GM21381 (cell line): ENCODE data around the gene HELB.

Experiments
- ATAC-seq: cut with Tn5 transposase; IDR thresholded peaks from one replicate; pipeline ENCODE4 v1.9.1; 2021; ENCODE audit warnings: mild to moderate bottlenecking, moderate library complexity; ENCODE audit not compliant: unreplicated experiment

The HELB gene

DNA sequence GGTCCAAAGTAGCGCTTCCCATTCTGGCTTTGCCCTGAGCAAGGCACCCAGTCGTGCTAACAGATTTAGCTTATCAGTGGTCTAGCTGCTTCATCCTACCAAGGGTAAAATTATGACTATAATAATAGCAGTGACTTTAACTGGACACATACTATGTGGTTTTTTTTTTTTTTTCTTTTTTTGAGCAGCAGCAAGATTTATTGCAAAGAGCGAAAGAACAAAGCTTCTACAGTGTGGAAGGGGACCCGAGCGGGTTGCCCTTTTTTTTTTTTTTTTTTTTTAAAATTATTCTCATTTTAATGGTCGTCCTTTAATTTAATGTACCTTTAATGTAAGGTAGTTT is 505 bp downstream of the HELB start:
- ATAC-seq, result no peak

DNA sequence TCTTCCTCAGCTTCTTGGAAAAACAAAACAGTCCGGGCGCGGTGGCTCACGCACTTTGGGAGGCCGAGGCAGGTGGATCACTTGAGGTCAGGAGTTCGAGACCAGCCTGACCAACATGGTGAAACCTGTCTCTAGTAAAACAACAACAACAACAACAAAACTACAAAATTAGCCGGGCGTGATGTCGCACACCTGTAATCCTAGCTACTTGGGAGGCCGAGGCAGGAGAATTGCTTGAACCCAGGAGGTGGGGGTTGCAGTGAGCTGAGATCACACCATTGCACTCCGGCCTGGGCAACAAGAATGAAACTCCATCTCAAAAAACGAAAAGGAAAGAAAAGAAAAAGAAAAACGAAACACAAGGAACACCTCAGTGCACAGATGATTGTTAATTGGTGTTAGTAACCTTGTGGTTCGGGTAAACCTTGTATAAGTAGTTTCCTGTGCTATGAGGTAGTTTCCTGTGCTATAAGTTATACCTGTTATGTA is 1.1 kb downstream of the HELB start:
- ATAC-seq, result peak; percentile 50

DNA sequence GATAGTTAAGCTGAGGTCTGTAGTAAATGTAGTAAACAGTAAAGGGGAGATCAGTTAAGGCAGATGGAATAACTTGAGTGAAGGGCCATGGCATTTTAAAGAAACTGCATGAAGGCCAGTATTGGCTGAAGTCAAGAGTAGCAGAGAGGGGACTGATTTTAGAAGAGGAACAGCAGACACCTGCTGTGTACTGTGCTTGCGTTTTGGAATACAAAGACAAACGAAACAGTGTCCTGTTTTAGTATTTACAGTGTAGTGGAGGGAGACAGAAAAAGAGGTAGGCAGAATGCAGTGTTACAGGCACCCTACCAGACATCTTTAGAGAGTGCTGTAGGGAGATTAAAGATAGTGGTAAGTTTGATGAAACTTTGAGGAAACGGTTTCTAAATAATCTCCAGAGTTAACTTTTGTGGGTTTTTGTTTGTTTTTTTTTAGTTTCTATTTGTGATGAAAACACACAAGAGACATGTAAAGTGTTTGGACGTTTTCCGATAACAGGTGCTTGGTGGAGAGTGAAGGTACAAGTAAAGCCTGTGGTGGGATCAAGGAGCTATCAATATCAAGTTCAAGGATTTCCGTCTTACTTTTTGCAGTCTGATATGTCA is 2.1 kb downstream of the HELB start:
- ATAC-seq, result no peak

DNA sequence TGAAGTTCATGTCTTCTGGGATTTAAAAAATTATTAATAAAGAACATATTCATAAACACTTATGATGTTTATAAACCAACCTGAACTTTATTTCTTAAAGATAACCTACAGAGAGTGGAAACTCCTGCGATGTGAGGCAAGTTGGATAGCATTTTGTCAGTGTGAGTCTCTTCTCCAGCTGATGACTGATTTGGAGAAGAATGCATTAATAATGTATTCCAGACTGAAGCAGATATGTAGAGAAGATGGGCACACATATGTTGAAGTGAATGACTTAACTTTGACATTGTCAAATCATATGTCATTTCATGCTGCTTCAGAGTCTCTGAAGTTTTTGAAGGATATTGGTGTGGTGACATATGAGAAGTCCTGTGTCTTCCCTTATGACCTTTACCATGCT is 7.3 kb downstream of the HELB start:
- ATAC-seq, result no peak

DNA sequence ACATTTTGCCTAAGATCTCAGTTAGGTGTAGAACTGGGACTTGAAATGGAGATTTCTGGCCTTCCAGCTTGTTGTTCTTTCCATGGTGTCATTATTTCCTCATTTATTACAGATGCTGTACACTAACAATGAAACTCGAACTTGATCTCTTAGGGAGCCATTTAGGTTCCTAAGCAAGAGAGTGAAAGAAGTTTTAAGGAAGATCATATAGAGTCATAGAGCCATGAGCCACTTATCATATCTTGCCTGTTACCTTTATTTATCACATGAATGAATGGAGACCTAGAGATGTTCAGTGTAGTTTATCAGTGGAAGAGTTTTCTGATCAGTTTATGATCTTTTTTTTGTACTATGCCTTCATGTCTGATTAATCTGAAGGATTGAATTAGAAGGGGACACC is 9.9 kb downstream of the HELB start:
- ATAC-seq, result no peak

DNA sequence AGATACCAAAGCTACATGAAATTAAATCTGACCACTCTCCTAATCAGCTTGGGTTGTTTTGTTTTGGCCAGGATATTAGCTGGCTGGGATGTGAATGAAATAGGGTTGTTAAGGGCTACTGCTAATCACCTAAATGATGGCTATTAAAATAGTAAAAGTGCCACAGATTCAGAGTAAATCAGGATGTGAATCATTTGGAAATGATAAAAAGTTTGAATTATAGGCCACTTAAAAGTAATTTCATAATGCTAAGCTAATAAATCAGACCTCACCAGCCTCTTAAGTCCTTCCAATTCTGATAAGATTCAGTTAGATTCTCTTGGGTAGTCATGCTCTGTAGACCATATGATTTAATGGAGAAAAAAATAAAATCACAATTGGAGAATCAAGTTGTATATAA is 12.0 kb downstream of the HELB start:
- ATAC-seq, result no peak

DNA sequence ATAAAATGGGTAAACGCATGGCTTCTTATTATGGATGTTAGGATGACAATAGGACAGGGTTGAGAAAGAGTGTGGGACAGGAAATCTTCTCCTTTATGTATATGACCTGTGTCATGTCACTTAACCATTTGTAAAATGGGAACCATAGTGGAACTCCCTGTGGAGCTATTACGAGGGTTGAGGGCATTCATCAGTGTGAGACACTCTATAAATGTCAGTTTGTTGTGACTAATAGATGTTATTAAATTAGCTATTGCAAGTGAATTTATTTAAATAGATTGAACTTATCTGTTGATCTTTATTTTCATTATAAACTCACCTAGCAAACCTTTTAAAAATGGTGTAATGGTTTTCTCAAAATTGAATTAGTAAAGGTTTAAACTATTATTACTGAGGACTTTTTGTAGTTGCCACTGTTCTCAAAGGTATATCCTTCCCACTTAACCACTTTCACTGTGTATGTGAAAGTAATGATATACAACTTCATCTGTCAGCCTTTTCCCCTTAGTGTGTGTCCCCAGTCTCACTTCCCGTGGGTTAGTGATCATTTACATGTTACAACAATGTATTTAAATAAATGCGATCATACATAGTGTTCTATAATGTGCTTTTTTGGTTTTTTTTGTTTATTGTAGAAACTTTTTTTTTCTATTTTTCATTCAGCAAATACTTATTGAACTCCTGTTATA is 17.1 kb downstream of the HELB start:
- no peak for ATAC-seq

DNA sequence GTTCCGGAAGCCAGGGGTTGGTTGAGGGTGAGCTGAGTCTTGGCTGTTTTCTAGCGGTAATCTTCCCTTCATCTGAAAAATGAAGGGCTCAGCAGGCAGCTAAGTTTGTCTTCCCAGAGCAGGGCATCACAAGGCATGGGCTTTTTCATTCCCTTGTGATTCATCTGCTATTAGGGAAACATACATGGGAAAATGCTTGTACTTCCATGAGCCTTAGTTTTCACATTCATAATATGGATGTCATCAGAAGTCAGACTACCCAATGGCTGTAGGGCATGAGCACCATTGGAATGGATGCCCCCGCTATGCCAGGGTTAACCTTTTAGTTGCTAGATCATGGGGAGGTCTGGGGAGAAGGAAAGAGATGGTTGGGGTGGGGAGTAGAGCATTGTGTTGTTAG is 18.7 kb downstream of the HELB start:
- ATAC-seq, result no peak

DNA sequence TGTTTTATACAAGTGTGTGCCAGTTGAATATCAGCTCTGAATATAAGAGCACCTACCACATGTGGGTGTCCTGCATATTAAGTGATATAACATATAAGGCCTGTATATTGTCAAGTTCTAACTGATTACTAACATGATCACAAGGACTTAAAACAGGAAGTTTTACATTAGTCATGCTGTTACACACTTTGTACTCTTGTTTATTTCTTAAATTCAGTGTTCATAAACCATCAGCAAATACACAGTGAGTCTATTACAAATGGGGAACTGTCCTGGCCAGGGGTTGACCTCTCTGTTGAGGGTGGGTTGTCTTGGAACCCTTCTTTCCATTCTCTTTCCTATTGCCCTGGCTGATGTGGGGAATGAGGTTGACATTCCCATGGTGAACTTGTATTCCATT is 19.1 kb downstream of the HELB start:
- no peak for ATAC-seq

DNA sequence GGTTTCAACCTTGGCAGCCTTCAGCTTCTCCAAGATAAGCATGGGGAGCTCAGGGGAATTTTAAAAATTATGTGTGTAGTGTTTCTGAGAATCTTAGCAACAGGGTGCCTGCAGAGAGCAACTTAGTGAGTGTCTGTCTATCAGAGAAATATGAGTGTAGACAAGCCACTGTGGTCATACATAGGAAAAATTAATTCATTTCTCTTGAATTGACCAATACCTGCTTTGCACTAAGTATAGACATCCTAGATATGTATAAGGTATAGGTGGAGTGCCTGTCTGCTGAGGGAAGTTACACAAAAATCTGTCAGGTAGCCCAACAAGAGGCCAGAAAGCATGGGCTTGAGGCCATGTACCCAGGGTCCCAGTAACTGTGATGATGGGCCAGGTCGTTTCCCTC is 20.7 kb downstream of the HELB start:
- no peak for ATAC-seq

DNA sequence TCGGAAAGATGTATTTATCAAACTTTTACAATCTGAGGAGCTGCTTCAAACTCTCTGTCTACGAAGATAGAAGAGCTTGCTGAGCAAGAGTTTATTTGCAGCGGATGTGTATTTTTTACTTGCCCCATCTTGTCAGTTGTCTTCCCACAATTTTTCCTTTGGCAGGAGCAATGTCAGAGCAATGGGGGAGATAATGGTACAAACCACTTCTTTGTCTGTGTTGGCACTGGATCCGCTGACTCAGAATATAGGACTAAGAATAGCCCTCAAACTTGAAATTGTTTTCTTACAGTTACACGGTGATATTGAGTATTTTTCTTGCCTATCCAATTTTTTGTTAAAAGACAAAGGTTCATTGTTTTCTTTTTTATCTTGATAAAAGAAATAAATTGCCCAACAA is 27.6 kb downstream of the HELB start:
- no peak for ATAC-seq

DNA sequence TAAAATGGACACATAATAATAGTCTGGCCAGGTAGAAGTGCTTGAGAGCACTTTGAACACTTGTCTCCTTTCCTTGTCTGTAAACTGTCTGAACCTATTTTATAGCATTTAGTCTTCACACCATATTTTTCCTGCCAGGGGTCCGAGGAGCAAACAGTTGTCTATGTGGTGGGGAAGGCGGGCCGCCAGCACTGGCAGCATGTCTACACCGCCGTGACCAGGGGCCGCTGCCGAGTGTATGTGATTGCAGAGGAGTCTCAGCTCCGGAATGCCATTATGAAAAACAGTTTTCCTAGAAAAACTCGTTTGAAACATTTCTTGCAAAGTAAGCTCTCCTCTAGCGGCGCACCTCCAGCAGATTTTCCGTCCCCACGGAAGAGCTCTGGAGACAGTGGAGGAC is 28.7 kb downstream of the HELB start:
- no peak for ATAC-seq

DNA sequence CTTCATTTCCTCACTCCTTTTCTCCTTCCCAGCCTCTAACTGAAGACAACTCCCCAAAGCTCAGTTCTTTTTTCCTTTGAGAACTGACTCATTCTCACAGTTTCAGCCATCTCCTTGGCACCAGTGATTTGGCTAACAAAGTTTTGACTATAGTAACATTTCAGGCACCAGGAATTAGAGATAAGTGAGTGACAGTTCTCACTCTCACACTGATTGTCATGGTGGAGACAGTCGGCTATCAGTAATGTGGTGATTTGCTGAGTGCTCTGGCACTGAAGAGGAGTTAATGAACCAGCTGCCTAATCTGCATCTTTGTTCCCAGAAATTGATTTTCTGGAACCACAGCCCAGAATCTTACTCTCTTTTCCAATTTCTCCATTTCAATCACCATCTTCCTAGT is 29.5 kb downstream of the HELB start:
- no peak for ATAC-seq

DNA sequence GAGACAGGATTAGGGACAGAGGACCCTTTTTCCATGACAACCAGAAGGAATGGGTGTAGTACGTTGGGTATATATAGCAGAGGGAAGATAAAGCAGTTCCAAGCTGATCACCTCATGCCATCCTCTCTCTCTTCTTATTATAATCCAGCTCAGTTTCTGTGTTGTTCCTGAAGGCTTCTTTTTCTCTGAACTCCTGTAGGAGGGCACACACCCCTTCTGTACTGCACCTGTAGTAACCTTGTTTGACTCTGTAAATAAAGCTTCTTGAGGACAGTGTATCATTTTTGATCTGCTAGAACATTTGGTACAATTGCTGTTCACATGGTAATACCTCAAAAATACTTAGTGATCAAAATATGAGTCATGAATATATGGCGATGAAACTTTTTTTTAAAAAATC is 33.5 kb downstream of the HELB start:
- no peak for ATAC-seq

DNA sequence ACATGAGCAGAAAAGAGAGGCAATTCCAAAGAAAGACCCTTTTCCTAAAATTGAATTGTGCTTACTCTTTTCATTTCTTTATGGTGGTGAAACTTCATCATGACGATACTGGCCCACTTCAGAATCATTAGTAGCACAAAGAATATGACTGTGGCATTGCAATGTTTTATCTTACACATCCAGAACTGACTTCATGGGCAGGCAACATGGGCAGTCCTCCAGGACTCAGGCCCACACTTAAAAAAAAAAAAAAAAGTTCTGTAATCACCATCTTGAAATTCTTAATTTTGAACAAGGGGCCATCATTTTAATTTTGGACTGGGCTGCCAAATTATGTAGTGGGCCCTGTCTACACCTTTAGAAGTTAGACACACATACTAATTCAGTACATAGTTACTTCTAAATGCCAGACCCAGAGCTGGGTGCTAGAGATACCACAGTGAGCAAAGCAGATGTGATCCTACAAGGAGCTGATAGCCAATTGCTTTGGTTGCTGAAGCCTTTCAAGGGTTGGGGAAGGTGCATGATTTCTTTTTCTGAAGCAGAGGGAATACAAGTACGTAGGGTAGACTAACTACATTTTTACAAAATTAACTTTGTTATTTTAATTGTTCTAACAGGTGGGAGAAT is 35.2 kb downstream of the HELB start:
- no peak for ATAC-seq

DNA sequence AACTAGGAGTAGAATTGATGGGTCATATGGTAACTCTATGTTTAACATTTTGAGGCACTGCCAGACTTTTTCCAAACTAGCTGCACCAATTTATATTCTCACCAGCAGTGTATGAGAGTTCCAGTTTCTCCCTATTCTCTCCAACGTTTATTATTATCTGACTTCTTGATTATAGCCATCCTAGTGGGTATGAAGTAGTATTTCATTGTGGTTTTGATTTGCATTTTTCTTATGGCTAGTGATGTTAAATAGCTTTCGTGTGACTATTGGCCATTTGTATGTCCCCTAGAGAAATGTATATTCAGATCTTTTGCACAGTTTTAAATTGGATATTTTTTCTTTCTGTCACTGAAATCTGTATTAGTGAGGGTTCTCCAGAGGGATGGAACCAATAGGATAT is 37.8 kb downstream of the HELB start:
- ATAC-seq, result no peak

DNA sequence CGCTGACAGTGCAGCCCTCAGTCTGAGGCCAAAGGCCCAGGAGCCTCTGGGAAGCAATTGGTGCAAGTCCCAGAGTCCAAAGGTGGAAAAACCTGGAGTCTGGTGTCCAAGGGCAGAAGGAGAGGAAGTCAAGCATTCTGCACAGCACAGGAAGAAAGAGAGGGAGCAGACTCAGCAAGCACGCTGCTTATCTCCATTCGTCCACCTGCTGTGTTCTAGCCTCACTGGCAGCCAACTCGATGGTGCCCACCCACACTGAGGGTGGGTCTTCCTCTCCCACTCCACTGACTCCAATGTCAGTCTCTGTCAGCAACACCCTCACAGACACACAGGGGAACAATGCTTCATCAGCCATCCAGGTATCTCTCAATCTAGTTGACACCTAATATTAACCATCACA is 38.8 kb downstream of the HELB start:
- no peak for ATAC-seq

DNA sequence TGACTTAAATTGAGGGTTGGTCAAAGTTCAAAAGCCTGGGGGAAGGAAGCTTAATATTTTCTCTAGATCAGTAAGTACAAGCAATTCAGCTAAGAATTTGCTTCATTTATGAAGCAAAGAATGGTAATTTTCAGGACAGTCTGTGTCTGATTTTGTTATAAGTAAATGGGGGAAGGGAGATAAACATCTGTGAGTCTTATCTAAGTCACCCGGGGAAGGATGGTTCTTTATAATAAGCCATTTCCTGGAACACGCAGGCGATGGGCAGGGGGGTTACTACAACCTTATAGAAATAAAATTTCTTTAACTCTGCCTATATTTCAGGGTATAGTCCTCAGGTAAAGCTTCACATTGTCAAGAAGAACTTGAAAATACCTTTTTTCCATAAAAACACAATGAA is 42.9 kb downstream of the HELB start:
- ATAC-seq, result no peak

DNA sequence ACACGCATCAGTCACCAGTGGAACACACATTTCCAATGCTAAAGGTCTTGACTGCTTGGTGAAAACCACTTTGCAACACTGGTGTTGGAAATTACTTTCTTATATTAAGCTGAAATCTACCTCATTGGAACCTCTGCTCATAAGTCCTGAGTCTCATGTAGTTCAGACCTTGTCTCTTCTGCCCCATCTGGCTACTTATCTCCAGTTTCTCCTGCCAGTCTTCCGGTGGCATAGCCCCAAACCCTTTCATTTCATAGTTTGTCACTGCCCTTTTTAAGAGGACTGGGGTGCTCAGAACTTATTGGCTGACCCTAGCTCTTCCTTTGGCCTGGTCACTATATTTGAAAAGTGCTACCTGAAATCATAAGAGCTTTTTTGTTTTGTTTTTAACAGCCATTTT is 43.7 kb downstream of the HELB start:
- ATAC-seq, result no peak

DNA sequence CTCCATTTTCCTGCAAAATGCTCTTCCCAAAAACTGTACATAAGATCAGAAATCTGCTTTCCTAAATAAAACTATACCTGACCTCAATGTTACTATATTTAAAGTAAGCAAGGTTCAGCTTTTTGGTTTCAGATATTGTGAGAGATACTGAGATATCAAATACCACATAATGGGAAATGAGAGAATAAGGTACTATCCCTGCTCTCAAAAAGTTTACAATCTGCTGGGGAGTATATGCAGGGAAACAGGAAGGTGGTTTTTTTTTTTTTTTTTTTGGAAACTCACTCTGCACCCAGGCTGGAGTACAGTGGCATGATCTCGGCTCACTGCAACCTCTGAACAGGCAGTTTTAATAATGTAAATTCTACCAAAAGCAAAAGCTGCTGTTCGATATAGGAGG is 49.0 kb downstream of the HELB start:
- no peak for ATAC-seq

DNA sequence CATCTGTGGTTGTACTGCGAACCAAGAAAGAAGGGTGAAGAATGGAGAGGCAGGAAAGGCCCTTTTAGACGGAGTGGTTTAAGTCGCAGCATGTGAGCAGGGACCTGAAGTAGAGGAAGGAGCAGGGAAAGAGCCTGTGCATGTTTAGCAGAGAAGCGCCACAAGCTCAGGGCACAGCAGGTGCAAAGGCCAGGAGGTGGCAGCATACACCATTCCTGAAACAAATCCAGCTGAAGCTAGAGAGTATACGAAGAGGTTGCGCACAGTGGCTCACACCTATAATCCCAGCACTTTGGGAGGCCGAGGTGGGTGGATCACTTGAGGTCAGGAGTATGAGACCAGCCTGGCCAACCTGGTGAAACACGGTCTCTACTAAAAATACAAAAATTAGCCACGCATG is 49.9 kb downstream of the HELB start:
- no peak for ATAC-seq

DNA sequence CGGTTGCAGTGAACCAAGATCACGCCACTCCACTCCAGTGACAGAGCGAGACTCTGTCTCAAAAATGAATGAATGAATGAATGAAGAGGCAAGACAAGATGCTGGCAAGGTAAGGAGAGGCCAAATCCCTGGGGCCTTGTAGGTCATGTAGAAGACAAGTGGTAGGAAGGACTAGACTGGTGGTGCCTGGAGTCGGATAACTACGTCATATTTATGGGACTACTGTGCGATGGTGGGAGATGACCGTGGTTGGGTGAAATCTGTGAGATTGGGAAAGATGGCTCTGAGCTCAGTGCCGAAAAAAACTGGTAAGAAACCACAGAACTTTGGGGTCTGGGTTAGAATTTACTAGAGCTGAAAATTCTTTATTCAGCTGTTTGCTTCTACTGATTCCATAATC is 50.6 kb downstream of the HELB start:
- ATAC-seq, result no peak

DNA sequence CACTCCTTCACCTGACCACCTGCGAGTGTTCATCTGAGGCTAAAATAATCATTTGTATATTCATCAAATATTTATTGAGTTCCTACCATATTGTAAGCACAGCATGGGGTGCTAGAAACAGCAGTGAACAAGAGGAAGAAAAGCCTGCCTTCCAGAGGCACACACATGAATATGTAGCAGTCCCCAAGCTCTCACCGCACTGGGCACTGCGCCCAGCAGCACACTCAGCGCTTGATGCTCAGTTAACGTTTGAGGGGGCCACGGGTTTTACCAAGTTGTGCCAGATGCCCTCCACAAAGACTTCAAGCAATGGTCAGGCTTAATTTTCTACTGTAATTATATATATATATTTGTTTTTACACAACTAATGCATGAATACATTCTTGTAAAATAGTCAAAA is 52.0 kb downstream of the HELB start:
- ATAC-seq, result no peak
